ENCODE data around the gene CCDC78. TPM values are rescaled to one million over a fixed set of nuclear protein-coding genes. Genes with fewer than 3 reads are reported as not detected.

The CCDC78 gene
- total RNA-seq = 0.85 and 2.2 TPM in 2 replicates

GRCh38 chr16:726438-727290, at the start of gene CCDC78, which contains the start of gene HAGHL:
Gene CCDC78 (minus strand): TSS chr16:726443. CDS start chr16:726367, 76 bp downstream.
Gene HAGHL (plus strand): TSS chr16:727106. CDS start chr16:727510, 404 bp downstream.

DNA sequence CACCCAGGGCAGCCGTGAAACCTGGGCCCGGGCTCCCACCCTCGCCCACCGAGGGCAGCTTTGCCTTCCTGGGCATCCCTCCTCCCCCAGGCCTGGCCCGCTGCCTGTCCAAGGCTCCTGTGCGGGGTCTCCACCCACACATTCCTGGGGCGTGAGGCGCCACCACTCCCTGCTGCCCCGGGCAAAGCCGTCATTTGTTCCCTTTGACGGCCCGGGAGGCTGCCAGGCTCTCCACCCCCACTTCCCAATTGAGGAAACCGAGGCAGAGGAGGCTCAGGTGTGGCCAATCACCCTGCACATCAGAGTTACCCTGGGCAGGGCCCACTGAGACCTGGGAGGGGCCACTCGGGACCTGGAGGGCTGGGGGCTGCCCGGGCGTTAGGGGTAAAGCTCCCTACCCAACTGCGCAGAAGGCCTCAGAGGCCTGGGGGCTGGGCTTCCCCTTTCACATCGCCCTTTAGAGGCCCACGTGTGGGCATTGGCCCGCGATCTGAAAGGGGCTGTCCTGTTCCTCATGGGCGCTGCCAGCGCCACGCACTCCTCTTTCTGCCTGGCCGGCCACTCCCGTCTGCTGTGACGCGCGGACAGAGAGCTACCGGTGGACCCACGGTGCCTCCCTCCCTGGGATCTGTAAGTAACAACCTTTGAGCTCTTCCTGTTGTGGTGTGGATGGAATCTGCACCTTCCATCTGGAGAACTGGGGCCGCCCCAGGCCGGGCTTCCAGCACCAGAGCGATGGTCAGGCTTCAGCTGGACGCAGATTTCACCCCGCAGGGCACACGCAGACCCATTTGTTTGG, 34.5 kb upstream of the CCDC78 start, which contains the start of gene MSLN:
TSS of gene MSLN (plus strand) at position 190 of the 799 bp plus-strand sequence. CDS start 1,947 bp downstream, outside the sequence.

GRCh38 chr16:740764-741505, 14.7 kb upstream of the CCDC78 start, which contains the start of gene CIAO3:
Gene CIAO3 (minus strand): TSS chr16:740997. CDS start chr16:740985, 12 bp downstream.

DNA sequence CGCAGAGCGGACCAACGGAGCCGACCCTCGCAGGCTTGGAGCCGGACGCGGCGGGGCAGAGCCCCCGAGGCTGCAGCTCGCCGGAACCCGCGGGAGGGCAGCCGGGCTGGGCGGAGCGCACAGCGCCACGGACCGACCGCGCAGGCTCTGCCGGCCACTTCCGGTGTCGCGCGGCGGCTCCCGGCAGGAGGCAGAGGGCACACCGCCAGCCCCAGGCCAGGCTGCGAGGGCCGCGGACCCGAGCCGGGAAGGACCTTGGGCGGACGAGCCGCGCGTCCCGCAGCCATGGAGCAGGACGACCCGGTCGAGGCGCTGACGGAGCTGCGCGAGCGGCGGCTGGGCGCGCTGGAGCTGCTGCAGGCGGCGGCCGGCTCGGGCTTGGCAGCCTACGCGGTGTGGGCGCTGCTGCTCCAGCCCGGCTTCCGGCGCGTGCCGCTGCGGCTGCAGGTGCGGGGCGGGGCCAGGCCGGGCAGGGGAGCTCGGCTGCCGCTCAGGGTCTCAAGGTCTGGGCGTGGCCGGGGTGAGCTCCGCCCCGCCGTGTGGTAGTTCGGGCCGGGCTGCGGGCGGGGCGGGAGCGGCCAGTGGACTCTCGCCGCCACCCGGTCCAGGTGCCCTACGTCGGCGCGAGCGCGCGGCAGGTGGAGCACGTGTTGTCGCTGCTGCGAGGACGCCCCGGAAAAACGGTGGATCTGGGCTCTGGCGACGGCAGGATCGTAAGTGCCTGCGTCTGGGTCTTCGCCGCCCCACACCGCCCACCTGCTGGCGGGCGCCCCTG, 5.1 kb downstream of the CCDC78 start, which contains the start of gene ANTKMT:
TSS of gene ANTKMT (plus strand) at position 157 of the 775 bp plus-strand sequence. CDS start at position 286, 129 bp downstream.

DNA sequence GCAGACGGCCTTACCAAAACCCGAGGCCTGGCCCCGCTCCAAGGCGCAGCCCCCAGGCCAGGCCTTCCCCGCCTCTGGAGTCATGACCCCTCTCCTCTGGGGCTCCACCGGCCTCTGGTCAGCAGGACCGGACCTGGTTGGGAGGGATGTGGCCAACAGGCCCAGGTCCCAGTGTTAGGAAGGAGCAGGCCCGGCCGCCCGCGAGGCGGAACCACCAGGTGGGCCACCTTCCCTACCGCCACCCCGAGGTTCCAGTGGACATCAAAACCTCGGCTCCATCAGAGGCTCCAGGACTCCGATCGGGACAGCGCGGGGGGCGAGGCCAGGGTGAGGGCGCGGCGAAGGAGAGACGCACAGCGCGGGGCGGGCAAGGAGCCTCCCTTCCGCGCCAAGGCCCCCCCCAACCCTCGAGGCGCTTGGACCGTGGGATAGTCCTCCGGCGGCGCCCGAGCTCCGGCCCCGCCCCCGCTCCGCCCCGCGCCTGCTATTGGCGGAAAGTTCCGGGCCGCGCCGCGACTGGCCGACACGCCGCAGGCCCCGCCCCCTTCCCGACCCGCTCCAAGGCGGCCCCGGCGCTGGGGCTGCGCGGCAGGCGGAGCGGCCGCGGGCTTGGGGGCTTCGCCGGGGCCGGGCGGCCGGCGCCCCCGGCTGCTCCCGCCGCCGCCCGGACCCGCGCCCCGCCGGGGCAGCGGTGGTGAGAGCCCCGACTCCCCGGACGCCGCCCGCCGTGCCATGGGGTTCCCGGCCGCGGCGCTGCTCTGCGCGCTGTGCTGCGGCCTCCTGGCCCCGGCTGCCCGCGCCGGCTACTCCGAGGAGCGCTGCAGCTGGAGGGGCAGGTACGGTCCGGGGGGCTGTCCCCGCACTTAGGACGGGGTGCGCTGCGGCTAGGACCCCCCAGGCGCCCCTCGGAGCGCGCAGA, 11.4 kb downstream of the CCDC78 start, which contains the start of gene METRN:
TSS of gene METRN (plus strand) at position 561 of the 919 bp plus-strand sequence. CDS start at position 733, 172 bp downstream.

GRCh38 chr16:705431-706188, 20.6 kb downstream of the CCDC78 start, which contains the start of gene FBXL16:
Gene FBXL16 (minus strand): TSS chr16:705801. CDS start chr16:697405, 8,396 bp downstream.

GRCh38 chr16:684071-684794, 42.0 kb downstream of the CCDC78 start, which contains the start of gene JMJD8:
Gene JMJD8 (minus strand): TSS chr16:684334. CDS start chr16:684319, 15 bp downstream.

DNA sequence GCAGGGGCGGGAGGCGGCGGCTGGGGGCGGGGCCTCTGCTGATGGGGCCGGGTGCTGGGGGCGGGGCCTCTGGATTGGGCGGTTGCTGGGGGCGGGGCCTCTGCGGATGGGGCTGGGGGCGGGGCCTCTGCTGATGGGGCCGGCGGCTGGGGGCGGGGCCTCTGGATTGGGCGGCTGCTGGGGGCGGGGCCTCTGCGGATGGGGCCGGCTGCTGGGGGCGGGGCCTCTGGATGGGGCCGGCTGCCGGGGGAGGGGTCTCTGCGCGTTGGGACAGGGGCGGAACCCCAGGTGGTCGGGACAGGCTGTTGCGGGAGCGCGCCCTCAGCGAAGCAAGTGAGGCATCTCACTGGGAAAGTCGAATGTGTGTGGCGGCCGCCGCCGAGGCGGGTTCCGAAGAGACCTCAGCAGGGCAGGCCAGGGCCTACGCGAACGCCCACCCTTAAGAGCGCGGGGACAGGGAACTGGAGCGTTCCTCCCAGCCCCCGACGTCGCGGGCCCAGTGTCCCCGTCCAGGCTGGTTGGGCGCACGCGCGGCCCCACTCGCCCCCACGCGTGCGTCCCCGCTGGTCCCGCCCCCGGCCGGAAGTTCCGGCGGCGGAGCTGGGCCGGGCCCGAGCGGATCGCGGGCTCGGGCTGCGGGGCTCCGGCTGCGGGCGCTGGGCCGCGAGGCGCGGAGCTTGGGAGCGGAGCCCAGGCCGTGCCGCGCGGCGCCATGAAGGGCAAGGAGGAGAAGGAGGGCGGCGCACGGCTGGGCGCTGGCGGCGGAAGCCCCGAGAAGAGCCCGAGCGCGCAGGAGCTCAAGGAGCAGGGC, 46.2 kb downstream of the CCDC78 start, which contains the start of gene STUB1:
TSS of gene STUB1 (plus strand) at position 597 of the 811 bp plus-strand sequence. CDS start at position 713, 116 bp downstream.

DNA sequence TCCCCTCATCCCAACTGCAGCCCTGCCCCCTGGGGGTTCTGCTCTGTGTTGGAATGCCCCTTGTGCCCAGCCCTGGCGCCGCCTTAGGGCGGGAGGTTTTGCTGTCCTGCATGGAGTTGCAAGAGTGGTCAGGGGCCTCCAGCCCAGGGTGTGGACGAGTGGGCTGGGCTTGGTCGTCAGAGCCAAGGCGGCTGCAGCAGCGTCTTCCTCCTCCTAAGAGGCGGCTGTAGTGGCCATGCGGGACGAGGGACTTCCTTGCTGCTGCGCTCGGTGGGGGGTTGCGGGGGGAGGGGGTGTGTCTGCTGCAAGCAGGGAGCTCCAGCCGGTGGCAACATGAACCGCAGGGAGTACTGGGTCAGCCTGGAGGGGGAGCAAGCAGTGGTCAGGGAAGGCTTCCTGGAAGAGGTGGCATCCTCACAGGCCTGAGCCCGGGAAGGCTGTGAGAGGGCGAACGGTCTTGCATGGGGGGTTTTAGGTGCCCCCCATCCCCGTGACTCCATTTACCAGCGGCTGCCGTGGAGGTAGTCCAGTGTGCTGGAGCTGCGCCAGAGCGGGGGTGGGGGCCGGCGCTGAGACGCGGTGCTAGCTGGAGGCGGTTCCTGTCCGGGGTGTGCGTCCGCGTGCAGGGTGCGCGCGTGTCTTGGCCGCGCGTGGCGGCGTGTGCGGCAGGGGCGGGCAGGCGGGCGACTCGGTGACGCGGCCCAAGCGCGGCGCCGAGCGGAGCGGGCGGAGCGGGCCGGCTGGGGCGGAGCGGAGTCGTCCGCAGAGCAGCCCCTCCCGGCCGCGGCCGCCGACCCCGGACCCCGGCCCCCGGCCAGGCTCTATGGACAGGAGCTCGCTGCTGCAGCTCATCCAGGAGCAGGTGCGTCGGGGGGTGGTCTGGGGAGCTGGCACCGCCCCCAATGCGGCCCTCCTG, 51.0 kb downstream of the CCDC78 start, which contains the start of gene RHBDL1:
TSS of gene RHBDL1 (plus strand) at position 704 of the 916 bp plus-strand sequence. CDS start at position 824, 120 bp downstream.

Other genes starting within 250 kb of the CCDC78 start
- gene CAPN15, start 198.7 kb downstream of the CCDC78 start, total RNA-seq = 48.8 and 50.6 TPM in 2 replicates
- not detected in 2 replicates for gene PRR35, start 166.0 kb downstream of the CCDC78 start, total RNA-seq
- gene NHLRC4, start 159.4 kb downstream of the CCDC78 start, total RNA-seq = under 0.01 TPM in 1 of 2 replicates, not detected in the other
- gene PIGQ, start 156.5 kb downstream of the CCDC78 start, total RNA-seq = 24.6 and 27.7 TPM in 2 replicates
- gene RAB40C, start 136.4 kb downstream of the CCDC78 start, total RNA-seq = 15.7 and 19.2 TPM in 2 replicates
- 0.21 and 0.24 TPM in 2 replicates for gene WFIKKN1, start 95.5 kb downstream of the CCDC78 start, total RNA-seq
- gene METTL26, start 90.1 kb downstream of the CCDC78 start, total RNA-seq = 86.1 and 148 TPM in 2 replicates
- 55.4 and 57.3 TPM in 2 replicates for gene MCRIP2, start 84.6 kb downstream of the CCDC78 start, total RNA-seq
- 8.7 and 10.7 TPM in 2 replicates for gene WDR90, start 77.1 kb downstream of the CCDC78 start, total RNA-seq
- gene RHOT2, start 58.3 kb downstream of the CCDC78 start, total RNA-seq = 46.5 and 56.1 TPM in 2 replicates
- gene RHBDL1, start 50.8 kb downstream of the CCDC78 start, total RNA-seq = 7.0 and 19.2 TPM in 2 replicates
- 145 and 166 TPM in 2 replicates for gene STUB1, start 46.0 kb downstream of the CCDC78 start, total RNA-seq
- gene JMJD8, start 42.1 kb downstream of the CCDC78 start, total RNA-seq = 24.8 and 27.5 TPM in 2 replicates
- gene WDR24, start 36.0 kb downstream of the CCDC78 start, total RNA-seq = 3.1 and 3.8 TPM in 2 replicates
- gene FBXL16, start 20.6 kb downstream of the CCDC78 start, total RNA-seq = 0.21 and 0.72 TPM in 2 replicates
- 191 and 218 TPM in 2 replicates for gene METRN, start 11.3 kb downstream of the CCDC78 start, total RNA-seq
- gene ANTKMT, start 5.3 kb downstream of the CCDC78 start, total RNA-seq = 34.0 and 42.0 TPM in 2 replicates
- gene HAGHL, start 663 bp upstream of the CCDC78 start, total RNA-seq = 28.6 and 44.1 TPM in 2 replicates
- 37.1 and 46.3 TPM in 2 replicates for gene CIAO3, start 14.6 kb upstream of the CCDC78 start, total RNA-seq
- 9.0 and 15.4 TPM in 2 replicates for gene MSLN, start 34.3 kb upstream of the CCDC78 start, total RNA-seq
- 31.3 and 38.1 TPM in 2 replicates for gene RPUSD1, start 61.9 kb upstream of the CCDC78 start, total RNA-seq
- 2.8 and 8.4 TPM in 2 replicates for gene CHTF18, start 62.2 kb upstream of the CCDC78 start, total RNA-seq
- not detected in 2 replicates for gene GNG13, start 74.3 kb upstream of the CCDC78 start, total RNA-seq
- 5.1 and 10.0 TPM in 2 replicates for gene LMF1, start 244.5 kb upstream of the CCDC78 start, total RNA-seq

Measured in tracheal epithelial cell (primary cell).